HG03442 (cell line): ENCODE measurements around the gene B3GAT3.
A peak's percentile ranks its signal among the peaks of the same experiment; 100 is the strongest.
"Not testable (repeated sequence)": the region's sequence is repeated elsewhere in the genome, so short reads cannot be mapped to it uniquely, and the experiment has no call there.

Experiments used
- ATAC-seq: cut with Tn5 transposase; IDR thresholded peaks from one replicate; pipeline ENCODE4 v1.9.1; 2021; ENCODE audit warnings: mild to moderate bottlenecking, moderate library complexity; ENCODE audit not compliant: unreplicated experiment

Gene B3GAT3

DNA sequence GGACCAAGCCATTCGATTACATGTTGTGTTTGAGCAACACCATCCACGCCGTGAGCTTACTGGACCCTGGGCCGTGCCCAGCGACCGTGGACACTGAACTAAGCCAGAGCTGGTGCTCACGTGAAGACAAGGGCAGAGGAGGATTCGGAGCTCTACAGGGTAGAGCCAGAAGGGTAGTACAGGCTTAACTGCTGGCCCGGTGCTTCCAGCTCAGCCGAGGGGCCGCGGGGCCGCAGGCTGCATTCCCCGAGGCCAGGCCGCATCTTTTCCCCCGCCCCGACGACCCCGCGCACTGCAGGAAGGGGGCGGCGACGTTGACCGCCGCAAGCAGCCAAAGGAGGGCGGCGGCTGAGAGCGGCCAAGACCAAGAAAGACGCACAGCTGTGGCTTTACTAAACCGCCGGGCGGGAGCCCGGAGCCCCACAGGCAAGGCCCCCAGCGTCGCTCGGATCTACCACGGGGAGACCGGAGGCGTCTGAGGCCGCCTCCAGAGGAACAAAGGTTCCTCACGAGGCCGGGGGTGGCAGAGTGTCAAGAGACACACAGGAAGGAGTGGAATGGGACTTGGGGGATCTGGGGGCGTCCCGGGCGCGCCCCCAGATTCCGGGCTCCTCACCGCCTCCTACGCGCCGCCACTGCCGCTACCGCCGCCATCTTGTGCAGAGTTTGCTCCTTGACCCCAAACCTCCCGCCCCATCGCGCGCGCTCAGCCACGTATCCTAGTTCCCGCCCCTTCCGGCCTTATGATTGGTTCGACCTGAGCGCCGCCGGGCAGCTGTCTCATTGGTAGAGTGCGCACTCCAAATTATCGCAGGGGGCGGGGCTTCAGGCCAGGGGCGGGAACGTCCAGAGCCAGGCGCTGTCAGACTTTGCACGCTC is 24.4 kb upstream of the B3GAT3 start, which contains the start of gene GANAB:
Gene GANAB, minus strand, starts transcription at position 668 of the 879 bp plus-strand sequence. Its CDS starts 14 bp downstream, at position 654.
- ATAC-seq, result peak; percentile 94

DNA sequence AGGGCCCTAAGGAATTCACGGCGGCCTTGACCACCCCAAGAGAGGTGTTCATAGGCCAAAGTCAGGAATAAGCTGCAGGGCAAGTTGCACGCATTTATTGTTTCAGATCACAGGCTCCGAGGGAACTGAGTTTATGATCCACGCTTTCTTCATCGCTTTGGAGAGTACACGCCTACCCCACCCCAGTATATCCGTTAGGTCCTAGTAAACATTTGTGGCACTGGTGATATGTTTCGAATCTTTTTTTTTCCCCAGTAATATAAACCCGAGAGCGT is 23.8 kb upstream of the B3GAT3 start:
- no peak for ATAC-seq

DNA sequence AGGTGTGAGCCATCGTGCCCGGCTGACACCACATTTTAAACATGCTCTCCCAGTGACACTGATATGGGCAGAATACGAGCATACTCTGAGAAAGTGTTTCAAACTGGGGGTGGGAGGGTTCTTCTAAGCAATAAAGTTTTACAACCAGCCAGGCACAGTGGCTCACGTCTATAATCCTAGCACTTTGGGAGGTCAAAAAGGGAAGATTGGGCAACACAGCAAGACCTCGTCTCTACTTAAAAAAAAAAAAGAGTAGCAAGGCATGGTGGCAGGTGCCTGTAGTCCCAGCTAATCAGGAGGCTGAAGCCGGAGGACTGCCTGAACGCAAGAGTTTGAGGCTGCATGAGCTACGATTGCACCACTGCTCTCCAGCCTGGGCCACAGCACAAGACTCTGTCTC is 22.4 kb upstream of the B3GAT3 start:
- no peak for ATAC-seq

DNA sequence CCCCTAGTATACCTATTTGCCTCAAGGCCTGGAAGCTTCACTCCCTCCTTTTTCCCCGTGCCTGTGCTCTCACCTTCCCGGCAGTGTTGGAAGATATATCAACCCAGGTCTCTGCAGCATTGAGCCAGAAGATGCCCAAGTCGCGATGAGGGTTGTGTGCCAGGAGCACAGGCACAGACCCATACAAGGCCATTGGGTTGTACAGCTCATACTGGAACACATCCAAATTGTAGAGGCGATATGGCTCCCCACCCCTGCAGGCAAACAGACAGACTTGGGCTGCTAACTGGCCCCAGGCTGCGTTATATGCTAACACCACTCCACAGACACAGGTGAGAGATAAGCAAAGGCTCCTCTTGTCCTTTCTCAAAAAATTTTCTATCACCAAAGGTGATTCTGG is 10.7 kb upstream of the B3GAT3 start:
- no peak for ATAC-seq

DNA sequence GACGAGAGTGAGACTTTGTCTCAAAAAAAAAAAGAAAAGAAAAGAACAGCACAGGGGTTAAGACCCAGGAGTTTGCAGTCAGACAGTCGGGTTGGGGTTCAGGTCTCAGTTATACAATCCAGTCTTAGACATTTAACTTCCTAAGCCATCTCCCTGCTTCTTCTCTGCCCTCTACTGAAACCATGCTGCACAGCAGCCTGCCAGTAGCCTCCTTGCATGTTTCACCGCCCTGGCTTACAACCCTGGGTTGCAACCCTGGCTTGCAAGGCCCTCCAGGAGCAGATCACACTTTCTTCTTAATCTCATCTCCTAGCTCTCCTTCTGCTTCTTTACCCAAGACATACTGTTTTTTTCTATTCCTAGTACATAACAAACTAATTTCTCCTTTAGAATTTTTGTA is 5.9 kb upstream of the B3GAT3 start:
- ATAC-seq, result no peak

DNA sequence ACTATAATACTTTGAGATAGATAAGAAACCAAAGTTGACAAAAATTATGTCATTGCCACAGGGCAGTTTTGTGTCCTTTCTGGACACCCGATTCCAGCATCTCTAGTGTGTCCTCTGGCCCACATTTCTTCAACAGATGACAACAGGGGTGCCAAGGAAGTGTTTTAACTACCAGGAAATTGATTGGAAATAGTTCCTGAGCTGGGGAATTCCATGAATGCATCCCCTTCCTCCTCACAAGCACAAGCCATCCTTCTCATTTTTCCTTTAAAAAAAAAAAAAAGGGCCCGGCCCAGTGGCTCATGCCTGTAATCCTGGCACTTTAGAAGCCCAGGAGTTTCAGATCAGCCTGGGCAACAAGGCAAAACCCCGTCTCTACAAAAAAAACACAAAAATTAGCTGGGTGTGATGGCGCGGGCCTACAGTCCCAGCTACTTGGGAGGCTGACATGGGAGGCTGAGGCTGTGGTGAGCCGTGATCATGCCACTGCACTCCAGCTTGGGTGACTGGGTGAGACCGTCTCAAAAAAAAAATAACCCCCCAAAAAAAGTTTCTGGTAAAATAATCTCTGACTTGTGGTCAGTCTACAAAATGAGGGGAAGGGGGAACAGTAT is 797 bp upstream of the B3GAT3 start:
- no peak for ATAC-seq

DNA sequence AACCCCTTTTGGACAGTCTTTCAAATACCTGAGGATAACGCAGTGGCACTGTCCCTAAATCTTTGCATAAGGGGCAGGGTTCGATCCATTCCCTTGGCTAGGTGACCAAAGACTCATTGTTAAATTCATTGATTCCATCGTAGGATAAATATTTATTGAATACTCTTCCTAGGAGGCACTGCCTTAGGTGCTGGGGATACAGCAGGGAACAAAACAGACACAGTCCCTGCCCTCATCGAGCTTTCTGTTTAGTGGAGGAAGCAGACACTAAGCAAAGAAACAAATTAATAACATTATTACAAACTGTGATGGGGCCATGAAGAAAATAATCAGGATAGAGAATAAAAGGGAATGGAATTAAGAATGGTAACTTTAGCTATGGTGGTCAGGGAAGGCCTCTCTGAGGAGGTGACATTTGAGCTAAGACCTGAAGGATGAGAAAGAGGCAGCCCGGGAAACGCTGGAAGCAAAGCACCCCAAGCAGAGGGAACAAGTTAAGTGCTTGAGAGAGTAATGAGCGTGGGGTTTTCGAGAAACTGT is 689 bp downstream of the B3GAT3 start:
- ATAC-seq, result no peak

DNA sequence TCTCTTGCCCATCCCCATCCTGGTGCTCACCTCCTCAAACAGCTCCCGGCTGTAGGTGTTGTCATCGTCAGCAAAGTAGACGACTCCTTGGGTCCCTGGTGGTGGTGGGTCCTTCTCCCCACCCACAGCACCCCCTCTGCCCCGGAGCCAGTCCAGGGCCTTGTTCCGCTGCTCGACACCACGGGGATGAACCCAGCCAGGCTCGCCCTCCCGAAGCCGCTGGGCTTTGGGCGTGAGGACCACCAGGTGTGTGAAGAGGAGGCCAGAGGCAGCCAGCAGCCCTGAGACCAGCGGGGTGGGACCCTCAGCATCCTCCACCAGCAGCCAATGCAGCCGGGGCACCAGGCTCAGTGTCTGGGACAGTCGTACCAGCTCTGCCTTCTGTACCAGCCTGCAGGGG is 4.8 kb downstream of the B3GAT3 start:
- ATAC-seq, result not testable (repeated sequence)

DNA sequence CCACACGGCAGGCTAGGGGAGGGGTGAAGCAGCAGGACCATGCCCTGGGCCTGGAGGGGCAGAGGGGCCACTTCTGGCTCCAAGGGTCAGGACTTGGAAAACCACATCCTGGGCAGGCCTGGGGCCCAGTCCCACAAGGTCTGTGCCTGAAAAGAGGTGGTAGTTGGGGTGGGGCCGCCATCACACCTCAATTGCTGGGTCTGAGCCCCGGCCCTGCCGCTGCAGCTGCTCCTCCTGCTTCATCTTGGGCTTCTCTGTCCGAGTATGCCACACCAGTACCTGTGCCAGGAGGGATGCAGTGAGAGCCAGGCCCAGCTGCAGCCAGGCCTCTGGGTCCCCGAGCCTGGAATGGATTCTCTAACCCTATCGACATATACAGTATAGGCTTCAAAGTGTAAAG is 6.3 kb downstream of the B3GAT3 start:
- no peak for ATAC-seq

DNA sequence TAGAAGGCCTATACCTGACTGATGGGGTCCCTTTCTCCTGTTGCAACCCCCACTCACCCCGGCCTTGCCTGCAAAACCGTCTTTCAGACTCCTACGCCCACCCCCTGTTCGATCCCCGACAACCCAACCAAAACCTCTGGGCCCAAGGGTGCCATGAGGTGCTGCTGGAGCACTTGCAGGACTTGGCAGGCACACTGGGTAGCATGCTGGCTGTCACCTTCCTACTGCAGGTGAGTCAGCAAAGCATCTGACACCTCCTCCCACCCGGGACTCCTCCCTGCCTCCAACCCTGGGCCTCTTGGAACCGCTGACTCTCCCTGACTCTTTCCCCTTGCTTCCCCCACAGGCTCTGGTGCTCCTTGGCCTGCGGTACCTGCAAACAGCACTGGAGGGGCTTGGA is 7.5 kb downstream of the B3GAT3 start:
- no peak for ATAC-seq

DNA sequence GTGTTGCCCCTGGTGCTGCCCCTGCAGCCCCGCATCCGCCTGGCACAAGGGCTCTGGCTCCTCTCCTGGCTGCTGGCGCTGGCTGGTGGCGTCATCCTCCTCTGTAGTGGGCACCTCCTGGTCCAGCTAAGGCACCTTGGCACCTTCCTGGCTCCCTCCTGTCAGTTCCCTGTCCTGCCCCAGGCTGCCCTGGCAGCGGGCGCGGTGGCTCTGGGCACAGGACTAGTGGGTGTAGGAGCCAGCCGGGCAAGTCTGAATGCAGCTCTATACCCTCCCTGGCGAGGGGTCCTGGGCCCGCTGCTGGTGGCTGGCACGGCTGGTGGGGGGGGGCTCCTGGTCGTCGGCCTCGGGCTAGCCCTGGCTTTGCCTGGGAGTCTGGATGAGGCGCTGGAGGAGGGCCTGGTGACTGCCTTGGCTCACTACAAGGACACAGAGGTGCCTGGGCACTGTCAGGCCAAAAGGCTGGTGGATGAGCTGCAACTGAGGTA is 8.5 kb downstream of the B3GAT3 start:
- no peak for ATAC-seq

DNA sequence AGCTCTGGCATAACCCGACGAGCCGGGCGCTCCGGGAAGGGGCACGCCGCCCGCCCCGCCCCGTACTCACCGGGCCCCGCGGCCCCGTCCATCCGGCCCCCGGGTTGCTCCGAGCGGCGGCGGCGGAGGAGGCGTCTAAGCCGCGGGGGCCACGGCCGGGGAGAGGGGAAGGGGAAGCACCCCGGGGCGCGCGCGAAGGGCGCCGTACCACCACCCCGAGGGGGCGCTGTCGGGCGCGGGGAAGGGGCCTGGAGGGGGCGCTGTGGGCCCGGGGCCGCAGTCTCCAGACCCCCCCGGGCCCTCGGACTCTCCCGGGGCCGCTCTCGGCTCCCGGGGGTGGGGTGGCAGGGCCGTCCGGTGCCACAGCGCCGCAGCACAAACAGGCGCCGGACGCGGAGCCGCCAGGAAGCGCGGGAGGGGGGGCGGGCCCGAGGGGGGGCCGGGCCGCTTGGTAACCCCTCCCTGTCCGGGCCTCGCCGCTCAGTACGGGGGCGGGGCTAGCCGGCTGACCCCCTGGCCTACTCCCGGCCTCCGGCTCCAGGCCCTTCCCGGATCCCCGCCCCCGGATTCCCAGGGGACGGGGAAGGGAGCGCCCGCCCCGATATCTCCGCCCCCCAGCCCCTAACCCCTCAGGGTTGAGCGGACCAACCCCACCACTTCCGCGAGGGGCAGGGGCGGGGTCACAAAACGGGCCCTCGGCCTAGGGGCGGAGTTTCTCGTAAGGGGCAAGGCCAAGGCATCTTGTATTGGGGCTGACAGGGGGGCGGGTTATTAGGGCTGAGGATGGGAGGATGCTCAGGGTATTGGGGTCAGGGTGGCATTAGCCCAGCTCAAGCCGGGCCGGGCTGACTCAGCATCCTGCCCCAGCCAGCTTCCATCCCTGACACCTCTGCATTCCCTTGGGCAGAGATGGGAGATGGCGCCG is 9.2 kb downstream of the B3GAT3 start, which contains the start of the genes EML3 and ROM1:
Gene EML3, minus strand, starts transcription at position 410 of the 925 bp plus-strand sequence. Its CDS starts 318 bp downstream, at position 92.
Gene ROM1, plus strand, starts transcription at position 892 of the 925 bp plus-strand sequence. Its CDS starts 25 bp downstream, at position 917.
- ATAC-seq, result peak; percentile 65

DNA sequence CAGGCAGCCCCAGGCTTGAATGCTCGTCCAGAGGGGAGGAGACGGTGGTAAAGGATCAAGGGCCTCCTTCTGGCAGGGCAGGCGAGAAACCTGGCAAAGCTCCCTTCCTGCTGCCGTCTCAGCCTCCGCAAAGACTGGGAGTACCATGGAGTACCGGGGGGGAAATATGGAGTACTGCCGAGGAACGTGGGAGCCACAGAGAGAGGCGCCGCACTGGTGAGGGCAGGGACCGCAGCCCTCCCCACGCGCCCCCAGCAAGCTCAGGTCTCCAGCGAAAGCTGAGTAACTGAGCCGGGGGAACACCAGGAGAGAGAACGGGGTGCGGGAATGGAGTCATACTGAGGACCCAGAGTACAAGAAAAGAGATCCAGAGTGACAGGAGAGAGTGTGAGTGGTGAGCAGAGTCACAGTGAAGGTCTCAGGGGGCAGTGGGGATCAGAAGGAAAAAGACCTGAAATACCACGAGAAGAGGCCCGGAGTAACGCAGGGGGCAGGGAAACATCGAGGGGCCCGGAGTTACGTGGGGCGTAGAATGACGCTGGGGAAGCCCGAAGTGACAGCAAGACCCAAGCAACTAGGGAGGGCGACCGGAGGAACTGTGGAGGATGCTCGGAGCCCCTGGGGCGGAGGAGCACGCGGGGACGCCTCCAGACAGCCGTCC is 10.0 kb downstream of the B3GAT3 start:
- ATAC-seq, result no peak

DNA sequence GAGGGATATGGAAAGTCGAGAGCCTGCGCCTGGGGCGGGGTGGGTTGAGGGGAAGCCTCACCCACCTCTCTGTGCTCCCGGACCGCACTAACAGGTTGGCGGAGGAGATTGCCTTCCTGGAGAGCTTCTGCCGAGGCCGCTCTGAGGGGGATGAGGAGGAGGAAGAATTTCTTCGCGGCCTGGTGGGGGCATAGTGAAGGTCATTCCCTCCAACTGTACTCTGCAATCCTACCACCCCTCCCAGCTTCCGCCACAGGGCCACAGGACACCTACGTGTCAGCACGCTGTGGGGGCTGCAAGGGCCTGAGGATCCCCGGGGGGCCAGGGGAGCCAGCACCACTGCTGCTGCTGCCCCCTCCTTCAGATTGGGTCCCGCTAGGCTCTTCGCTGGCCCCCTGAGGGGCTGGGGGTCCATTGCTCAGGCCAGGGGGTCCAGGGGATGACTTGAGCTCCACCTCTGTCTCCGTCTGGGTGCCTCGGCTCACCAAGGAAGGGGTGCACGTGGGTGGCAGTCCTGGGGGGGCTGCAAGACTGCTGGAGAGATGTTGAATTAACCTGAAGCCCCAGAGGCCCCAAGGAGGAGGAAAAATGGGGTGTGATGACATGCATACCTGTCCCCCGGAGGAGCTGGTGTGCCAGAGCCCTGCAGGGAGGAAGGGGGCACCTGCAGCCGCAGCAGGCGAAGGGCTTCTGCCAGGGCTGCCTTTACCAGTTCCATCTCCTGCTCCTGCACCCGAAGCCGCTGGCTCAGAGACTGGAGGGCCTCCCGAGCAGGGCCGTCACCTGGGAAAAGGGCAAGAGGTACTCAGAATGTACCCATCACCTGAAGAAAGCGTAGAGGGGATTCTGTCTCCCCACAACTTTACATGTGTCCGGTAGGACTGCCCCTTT is 10.7 kb downstream of the B3GAT3 start:
- no peak for ATAC-seq

DNA sequence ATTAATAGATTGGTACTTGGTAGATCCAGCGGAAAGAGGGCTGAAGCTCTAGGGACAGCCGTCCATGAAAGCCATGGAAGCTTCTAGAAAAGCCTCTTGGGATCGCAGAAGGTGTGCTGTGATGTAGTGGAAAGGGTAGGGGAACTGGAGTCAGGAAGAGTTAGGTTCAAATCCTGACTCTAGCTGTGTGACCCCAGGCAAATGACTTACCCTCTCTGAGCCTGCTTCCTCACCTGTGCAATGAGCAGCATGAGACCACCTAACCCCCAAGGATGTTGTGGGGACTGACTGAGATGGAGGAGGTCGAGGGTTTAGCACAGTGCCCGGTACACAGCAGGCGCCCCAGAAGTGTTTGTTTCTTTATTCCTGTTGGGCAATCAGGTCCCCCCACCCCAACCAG is 11.4 kb downstream of the B3GAT3 start:
- ATAC-seq, result no peak

DNA sequence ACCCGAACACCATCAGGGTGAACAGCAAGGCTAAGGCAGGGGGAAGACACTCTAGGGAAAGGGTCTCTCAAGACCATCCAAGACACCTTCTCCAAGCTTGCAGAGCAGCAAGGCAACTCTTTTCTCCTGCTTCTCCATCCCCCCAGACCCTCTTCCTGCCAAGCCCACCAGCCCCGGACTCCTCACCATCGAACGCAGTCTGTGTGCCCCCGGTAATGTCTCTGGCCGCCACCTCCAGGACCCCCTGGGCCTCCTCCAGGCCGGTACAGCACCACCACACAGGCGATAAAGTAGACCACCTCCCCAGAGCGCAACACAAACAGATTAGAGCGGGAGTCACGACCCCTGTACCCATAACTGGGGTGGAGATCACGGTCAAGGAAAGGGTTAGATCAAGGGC is 13.0 kb downstream of the B3GAT3 start:
- no peak for ATAC-seq

DNA sequence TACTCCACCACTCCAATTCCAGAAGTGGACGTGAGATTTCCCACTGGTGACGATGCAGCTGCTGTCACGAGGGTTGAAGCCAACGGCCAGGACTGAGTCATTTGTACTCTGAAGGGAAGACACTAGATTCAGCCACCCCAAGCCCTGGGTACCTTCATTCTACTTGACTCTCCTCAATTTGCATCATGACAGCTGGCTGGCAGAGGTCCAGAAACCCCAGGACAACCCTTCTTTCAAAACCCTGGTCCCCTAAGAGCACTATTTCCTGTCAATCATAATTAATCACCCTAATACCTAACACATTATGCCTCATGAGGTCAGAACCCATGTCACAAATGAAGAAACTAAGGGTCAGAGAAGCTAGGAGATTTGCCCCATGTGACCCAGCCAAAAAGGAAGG is 14.1 kb downstream of the B3GAT3 start:
- no peak for ATAC-seq

DNA sequence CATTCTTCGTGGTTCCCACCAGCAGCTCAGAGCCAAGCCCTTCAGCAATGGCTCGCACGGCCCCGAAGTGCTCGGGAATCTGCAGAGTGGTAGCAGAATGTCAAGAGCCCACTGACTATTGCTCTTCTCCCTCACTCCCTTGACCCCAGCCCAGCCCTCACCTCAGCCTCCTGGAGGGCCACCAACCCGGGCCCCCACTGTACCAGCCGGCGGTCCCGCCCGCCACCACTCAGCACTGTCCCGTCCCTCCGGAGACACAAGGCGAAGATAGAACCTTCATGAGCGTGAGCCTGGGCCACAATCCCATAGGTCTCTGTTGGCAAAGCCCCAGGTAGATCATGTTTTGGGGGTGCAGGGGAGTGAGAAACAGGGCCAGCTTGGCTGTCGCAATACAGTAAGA is 15.9 kb downstream of the B3GAT3 start:
- no peak for ATAC-seq

DNA sequence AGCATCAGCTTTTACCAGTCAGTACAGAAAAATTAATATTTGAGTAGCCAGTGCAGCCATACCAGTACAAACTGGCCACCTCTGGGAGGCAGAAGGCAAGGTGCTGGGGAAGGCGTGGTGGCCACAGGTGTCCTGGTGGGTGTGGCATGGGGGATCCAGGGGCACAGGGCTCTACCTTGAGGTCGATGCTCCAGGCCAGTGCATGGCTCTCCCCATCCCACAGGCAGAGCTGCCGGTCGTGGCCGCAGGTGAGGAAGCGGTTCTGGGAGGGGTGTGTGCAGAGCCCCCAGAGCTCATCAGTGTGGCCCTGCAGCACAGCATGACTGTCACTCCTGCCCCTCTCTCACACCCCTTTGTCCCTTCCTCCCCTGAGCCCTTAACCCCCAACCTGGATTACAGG is 16.3 kb downstream of the B3GAT3 start:
- ATAC-seq, result no peak
